ENCODE measurements around the gene NDUFAF2.

GRCh38 chr5:60929024-60929423, 16.0 kb upstream of the NDUFAF2 start:
- no peak for TF ChIP-seq CTCF (IDR thresholded peaks at IDR 0.05)
- TF ChIP-seq EP300 (IDR thresholded peaks at IDR 0.05), result no peak
